ENCODE data around the gene MRPL43.

Gene MRPL43

GRCh38 chr10:100972904-100973535, 14.3 kb downstream of the MRPL43 start:
- no peak for TF ChIP-seq CTCF (IDR thresholded peaks at IDR 0.05; ENCODE audit: low read depth, low read length)
- H3K9me3 ChIP-seq (ENCODE audit: severe bottlenecking), result no peaks in the 10 kb centered on the region
- H3K27ac ChIP-seq, result no peak overlapping the region
- no peak for DNase-seq
- H3K27me3 ChIP-seq (ENCODE audit: insufficient read depth, low read depth, severe bottlenecking), result no peaks in the 10 kb centered on the region
- no peaks in the 10 kb centered on the region for H3K36me3 ChIP-seq
- H3K4me3 ChIP-seq (ENCODE audit: low read depth, low read length), result no peak overlapping the region

GRCh38 chr10:100972115-100972903, 15.0 kb downstream of the MRPL43 start:
- no peaks in the 10 kb centered on the region for H3K36me3 ChIP-seq
- no peaks in the 10 kb centered on the region for H3K9me3 ChIP-seq (ENCODE audit: severe bottlenecking)
- H3K4me3 ChIP-seq (ENCODE audit: low read depth, low read length), result no peak overlapping the region
- TF ChIP-seq CTCF (IDR thresholded peaks at IDR 0.05; ENCODE audit: low read depth, low read length), result no peak
- no peak for DNase-seq
- H3K27me3 ChIP-seq (ENCODE audit: insufficient read depth, low read depth, severe bottlenecking), result no peaks in the 10 kb centered on the region
- H3K27ac ChIP-seq, result no peak overlapping the region

- H3K27ac ChIP-seq, result no peak overlapping the region
- DNase-seq, result no peak
- H3K4me3 ChIP-seq (ENCODE audit: low read depth, low read length), result no peak overlapping the region
- no peaks in the 10 kb centered on the region for H3K27me3 ChIP-seq (ENCODE audit: insufficient read depth, low read depth, severe bottlenecking)
- TF ChIP-seq CTCF (IDR thresholded peaks at IDR 0.05; ENCODE audit: low read depth, low read length), result no peak
- H3K36me3 ChIP-seq, result no peaks in the 10 kb centered on the region
- H3K9me3 ChIP-seq (ENCODE audit: severe bottlenecking), result no peaks in the 10 kb centered on the region
Measured at GRCh38 chr10:100970914-100971811, 16.1 kb downstream of the MRPL43 start.

- peak; percentile 57 for DNase-seq
- Histone ChIP-seq H3K9me3 (ENCODE audit: severe bottlenecking) (no peaks in the 10 kb centered on the region), H3K27me3 (ENCODE audit: insufficient read depth, low read depth, severe bottlenecking) (no peaks in the 10 kb centered on the region), H3K36me3 (peaks cover 5% of the 10 kb centered on the region), H3K27ac (peak overlapping the region; percentile 50; the same call in 1 of the 2 replicates), H3K4me3 (ENCODE audit: low read depth, low read length) (peak overlapping the region; percentile 81)
- TF ChIP-seq CTCF (IDR thresholded peaks at IDR 0.05; ENCODE audit: low read depth, low read length), result no peak
Measured at GRCh38 chr10:100970076-100970913, 17.0 kb downstream of the MRPL43 start.
